Neutrophil (primary cell): ENCODE measurements around the gene EXOC4.

Experiments
- H3K27ac ChIP-seq: fragments of 200-600 bp; sonication (generic); 2 replicates; pipeline ENCODE4 v1.5.1; 2016; ENCODE audit warnings: mild to moderate bottlenecking, moderate library complexity
- H3K27me3 ChIP-seq: fragments of 200-600 bp; sonication (generic); 2 replicates; pipeline ENCODE4 v1.6.0; 2016; ENCODE audit warnings: mild to moderate bottlenecking
- H3K36me3 ChIP-seq: fragments of 200-600 bp; sonication (generic); 2 replicates; pipeline ENCODE4 v1.5.1; 2017
- H3K4me1 ChIP-seq, 2 experiments: fragments of 200-600 bp in 1 of 2; sonication (generic) in 1 of 2; 1 replicate in 1 of 2; 2 replicates in 1 of 2; pipeline versions ENCODE4 v1.5.1 to v1.6.1; 2013 to 2016; ENCODE audit warnings: low read depth in 1 of 2, low read length in 1 of 2, mild to moderate bottlenecking in 1 of 2, moderate library complexity in 1 of 2; ENCODE audit not compliant: control insufficient read depth in 1 of 2, insufficient read depth in 1 of 2
- H3K4me3 ChIP-seq, 2 experiments: fragments of 200-600 bp in 1 of 2; sonication (generic) in 1 of 2; 1 replicate in 1 of 2; 2 replicates in 1 of 2; pipeline ENCODE4 v1.5.1; 2013 to 2016; ENCODE audit warnings: low read depth in 1 of 2, low read length in 1 of 2, mild to moderate bottlenecking in 1 of 2, moderate library complexity in 1 of 2
- H3K9me3 ChIP-seq: fragments of 200-600 bp; sonication (generic); 2 replicates; pipeline ENCODE4 v1.5.1; 2016
- TF ChIP-seq, protein P1 (sequence below): fragments of 200-600 bp; sonication (generic); IDR thresholded peaks from 2 replicates; pipeline ENCODE4 v1.5.1; 2016; ENCODE audit warnings: antibody characterized with exemption

Gene EXOC4

DNA sequence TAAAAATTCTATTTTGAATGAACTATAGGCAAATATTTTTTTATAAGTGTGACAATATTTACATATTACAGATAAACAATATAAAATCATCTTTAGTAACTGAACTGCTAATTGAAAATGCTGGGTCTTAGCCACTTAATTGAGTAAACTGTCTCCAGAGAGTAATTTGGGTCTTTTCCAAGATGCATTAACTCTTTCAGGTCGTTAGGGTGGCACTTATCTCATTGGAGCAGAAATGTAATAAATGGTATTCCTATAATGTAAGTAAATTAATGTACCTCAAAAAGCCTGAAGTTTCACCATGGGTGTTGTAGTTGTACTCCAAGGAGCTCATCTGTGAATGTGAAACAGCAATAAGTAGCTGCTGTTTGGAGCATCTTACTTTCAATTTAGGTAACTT, 208.5 kb downstream of the EXOC4 start:
- Histone ChIP-seq H3K27me3 (no peaks in the 10 kb centered on the region), H3K27ac (no peak overlapping the region), H3K36me3 (no peaks in the 10 kb centered on the region), H3K4me3 (no peak overlapping the region), H3K4me1 (no peaks in the 10 kb centered on the region), H3K9me3 (no peaks in the 10 kb centered on the region)
- TF ChIP-seq, protein P1, sequence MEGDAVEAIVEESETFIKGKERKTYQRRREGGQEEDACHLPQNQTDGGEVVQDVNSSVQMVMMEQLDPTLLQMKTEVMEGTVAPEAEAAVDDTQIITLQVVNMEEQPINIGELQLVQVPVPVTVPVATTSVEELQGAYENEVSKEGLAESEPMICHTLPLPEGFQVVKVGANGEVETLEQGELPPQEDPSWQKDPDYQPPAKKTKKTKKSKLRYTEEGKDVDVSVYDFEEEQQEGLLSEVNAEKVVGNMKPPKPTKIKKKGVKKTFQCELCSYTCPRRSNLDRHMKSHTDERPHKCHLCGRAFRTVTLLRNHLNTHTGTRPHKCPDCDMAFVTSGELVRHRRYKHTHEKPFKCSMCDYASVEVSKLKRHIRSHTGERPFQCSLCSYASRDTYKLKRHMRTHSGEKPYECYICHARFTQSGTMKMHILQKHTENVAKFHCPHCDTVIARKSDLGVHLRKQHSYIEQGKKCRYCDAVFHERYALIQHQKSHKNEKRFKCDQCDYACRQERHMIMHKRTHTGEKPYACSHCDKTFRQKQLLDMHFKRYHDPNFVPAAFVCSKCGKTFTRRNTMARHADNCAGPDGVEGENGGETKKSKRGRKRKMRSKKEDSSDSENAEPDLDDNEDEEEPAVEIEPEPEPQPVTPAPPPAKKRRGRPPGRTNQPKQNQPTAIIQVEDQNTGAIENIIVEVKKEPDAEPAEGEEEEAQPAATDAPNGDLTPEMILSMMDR: no peak

- Histone ChIP-seq H3K27me3 (no peaks in the 10 kb centered on the region), H3K4me3 (no peak overlapping the region), H3K36me3 (peaks cover 11% of the 10 kb centered on the region), H3K9me3 (no peaks in the 10 kb centered on the region), H3K27ac (no peak overlapping the region), H3K4me1 (no peaks in the 10 kb centered on the region)
- TF ChIP-seq, protein P1: no peak
Observed at GRCh38 chr7:133475655-133476054, 222.8 kb downstream of the EXOC4 start.

GRCh38 chr7:133477791-133478190, 224.9 kb downstream of the EXOC4 start:
- Histone ChIP-seq H3K27me3 (no peaks in the 10 kb centered on the region), H3K36me3 (peaks cover 16% of the 10 kb centered on the region), H3K9me3 (no peaks in the 10 kb centered on the region), H3K4me3 (no peak overlapping the region), H3K4me1 (no peaks in the 10 kb centered on the region), H3K27ac (no peak overlapping the region)
- TF ChIP-seq, protein P1: no peak

DNA sequence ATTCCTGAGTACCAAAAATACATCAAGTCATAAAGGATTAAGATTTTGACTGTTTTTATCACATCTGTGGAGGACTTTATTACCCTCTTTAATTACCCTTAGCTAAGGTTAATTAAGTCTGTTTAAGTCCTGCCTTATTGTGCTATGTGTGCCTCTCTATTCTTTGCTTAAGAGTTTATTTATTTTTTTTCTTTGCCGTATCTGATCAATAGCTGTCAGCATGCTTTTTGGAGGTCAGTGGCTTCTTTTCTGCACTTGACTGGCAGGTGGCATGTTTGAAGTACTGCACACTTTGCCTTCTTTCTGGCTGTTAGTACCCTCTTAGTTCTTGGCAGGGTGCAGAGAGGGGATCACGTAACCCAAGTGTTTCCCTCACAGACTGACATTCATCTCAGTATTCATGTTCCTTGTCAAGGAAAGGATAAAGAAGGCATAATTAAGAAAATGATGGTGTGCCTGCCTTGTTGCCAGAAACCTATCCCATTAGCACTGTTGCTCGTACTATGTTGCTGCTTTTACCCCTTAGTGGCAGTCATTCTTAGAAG, 225.8 kb downstream of the EXOC4 start:
- Histone ChIP-seq H3K9me3 (no peaks in the 10 kb centered on the region), H3K27me3 (no peaks in the 10 kb centered on the region), H3K4me1 (no peaks in the 10 kb centered on the region), H3K27ac (no peak overlapping the region), H3K4me3 (no peak overlapping the region), H3K36me3 (peaks cover 16% of the 10 kb centered on the region)
- TF ChIP-seq, protein P1: no peak

- no peaks in the 10 kb centered on the region for H3K4me1 ChIP-seq
- no peaks in the 10 kb centered on the region for H3K9me3 ChIP-seq
- H3K27ac ChIP-seq: no peak overlapping the region
- H3K4me3 ChIP-seq: no peak overlapping the region
- no peaks in the 10 kb centered on the region for H3K27me3 ChIP-seq
- TF ChIP-seq, protein P1: no peak
- H3K36me3 ChIP-seq: peaks cover 16% of the 10 kb centered on the region
Observed at GRCh38 chr7:133479456-133480065, 226.7 kb downstream of the EXOC4 start.
